OCI-M1 (cell line): ENCODE results near the gene ENTHD1.
A peak's percentile ranks its signal among the peaks of the same experiment; 100 is the strongest.
"Not testable (repeated sequence)": the region's sequence is repeated elsewhere in the genome, so short reads cannot be mapped to it uniquely, and the experiment has no call there.

ENCODE experiments used
- DNase-seq: peaks from one replicate; lab custom pipeline; 2025; lab: John Stamatoyannopoulos, UW

ENTHD1 gene

DNA sequence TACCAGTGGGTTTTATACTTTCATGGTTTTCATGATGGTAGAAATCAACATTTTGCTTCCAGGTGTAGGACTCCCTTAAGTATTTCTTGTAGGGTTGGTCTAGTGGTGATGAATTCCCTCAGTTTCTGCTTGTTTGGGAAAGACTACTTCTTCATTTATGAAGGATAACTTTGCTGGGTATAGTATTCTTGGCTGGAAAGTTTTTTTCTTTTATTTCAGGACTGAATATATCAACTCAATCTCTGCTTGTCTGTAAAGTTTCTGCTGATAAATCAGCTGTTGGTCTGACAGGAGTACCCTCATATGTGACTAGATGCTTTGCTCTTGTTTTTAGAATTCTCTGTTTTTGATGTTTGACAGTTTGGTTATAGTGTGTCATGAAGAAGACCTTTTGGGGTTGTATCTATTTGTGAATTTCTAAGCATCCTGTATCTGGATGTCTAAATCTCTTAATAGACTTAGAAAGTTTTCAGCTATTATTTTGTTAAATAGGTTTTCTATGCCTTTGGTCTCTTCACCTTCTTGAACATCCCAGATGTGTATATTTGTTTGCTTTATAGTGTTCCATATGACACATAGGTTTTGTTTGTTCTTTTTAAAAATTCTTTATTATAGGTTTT lies 95.9 kb downstream of the ENTHD1 start:
- DNase-seq, result peak; percentile 14

DNA sequence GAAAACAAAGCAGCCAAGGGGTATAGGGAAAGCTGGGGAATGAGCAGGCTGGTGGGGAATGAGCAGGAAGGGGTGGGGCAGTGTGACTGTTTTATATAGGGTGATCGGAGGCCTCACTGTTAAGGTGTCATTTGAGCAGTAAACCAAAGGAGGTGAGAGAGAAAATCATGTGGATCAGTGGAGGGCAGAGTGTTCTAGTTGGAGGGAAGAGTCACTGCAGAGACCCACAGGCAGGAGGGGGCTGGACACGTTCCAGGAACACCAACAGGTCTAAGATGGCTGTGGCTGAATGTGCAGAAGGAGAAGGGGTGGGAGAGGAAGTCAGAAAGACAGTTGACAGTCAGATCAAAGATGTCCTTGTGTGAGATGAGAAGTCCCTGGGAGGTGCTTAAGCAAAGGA lies 103.8 kb downstream of the ENTHD1 start:
- DNase-seq, result no peak

DNA sequence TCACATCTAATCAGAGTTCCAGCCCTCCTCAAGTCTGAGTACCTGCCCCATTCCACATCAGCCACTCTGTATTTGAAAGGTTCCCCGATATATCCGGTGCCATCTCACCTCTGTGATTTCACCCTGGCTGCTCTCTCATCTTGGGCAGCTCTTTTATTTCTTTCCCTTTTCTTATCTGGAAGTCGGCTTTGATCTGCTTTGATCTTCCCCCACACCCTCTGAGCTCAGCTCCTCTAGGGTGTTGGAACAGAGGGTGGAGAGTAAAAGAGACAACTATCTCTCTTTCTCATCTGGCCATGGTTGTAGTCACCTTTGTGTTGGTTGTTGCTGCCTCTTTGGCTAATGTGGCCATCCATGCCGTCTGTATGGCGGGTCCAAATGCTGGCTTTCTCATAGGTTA lies 108.3 kb downstream of the ENTHD1 start:
- no peak for DNase-seq

DNA sequence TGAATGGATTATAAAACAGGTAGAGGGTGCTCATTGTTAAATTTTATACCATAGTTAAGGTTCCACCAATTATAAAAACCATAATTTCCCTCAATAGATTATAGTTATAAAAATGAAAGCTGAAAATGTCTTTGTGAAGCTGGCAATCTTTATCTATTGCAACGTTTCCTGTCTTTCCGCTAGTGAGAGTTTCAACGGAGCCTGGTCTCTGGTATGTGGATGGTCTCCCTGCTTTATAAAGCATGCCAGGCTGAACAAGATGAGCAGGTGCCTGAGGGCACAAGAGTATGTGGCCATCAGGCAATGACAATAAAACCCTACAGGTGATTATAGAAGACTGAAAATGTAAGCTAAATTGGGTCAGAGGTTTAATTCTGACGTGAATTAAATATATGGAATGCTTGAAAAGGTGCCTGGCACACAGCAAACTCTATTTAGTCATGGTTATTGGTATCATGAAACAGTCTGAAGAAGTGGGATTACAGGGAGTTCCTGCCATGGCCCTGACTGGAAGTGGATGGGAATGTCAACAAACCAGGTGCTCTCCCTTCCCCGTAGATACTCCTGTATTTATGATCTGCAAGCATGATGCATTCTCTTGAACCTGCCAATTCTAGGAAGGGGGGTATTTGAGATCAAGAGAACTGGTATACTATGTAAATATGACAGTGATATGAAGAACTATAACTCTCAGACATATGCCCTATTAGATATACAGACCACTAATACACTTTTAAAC lies 115.7 kb downstream of the ENTHD1 start:
- no peak for DNase-seq

DNA sequence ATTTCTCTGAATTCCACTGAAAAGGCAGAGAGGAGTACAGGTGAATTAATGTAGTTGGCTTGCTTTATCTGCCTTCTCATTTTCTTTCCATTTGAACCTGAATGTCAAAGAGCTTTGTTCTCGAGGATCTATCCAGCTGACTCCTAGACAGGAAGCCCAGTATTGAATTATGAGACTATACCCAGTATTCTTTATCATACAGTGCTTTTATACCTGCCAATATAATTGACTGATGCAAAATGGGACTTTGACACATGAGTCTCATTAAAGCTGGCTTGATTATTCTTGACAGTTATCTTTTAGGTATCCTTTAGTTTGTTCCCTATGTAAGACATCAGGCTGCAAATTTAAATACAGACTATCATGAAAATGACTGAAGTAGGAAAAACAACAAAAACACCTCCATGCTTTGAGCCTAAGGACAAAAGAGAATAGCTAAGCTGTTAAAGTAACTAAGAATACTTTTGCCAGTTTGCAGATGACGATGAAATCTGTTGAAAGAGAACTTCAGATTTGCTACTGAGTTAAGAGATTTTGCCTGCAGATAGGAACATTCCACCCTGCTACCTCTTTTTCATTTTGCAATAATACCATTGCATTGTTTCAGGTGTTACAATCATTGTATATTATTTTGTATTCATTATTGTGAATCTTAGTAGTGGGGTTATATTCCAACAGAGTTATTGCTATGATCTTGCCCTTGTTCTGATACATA lies 117.1 kb downstream of the ENTHD1 start:
- peak; percentile 31 for DNase-seq

DNA sequence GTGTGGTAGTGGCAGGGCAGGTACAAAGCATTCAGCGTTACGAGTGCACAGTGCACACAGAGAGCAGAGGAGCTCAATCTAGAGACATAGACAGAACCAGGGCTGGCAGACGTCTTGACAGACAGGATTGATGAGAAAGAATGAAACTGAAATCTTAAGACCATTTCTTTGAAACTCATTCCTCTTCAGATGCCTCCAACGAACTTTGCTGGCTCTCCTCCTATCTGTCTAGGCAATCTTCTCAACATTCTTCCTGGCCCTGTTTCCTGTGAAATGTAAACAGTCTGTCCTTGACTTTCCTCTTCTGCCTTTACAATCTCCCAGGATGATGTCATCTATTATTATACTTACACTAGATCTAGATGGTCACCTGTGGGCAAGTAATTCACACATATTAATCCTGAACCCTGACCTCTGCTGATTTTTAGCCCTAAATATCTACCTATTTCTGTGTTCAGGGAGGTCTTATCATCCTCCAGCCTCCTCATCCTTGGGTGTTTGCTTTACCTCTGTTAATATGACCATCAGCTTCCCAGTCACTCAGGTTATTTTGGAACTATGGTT lies 119.5 kb downstream of the ENTHD1 start:
- DNase-seq, result peak; percentile 82

DNA sequence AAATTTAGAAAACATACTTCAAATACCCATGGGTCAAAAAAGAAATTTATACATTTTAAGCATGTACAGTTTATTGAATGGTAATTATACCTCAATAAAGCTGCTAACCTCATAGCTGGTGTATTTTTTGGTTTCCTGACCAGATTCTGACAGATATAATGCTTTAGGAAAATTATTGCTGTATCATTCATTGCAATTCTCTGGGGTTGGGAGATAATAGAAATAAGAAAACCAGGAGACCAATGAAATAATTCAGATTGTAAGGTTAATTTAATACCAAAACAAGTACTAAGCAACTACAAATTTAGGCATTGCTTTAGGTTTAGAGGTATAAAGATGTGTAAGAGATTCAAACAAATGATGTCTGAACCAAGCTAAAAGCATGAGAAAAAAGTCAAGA lies 120.1 kb downstream of the ENTHD1 start:
- DNase-seq, result no peak

DNA sequence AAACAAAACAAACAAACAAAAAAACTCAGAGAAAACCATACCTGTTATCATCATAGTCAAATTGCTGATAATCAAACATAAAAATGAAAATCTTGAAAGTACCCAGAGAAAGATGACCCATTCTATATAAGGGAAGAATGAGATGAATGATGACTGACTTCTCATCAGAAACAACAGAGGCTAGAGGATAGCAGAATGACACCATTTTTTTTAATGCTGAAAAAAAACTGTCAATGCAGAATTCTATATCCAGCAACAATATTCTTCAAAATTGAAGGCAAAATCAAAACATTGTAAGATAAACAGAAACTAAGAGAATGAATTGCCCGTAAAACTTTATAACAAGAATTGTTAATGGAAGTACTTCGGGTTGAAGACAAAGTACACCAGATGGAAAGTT lies 122.1 kb downstream of the ENTHD1 start:
- DNase-seq, result no peak

DNA sequence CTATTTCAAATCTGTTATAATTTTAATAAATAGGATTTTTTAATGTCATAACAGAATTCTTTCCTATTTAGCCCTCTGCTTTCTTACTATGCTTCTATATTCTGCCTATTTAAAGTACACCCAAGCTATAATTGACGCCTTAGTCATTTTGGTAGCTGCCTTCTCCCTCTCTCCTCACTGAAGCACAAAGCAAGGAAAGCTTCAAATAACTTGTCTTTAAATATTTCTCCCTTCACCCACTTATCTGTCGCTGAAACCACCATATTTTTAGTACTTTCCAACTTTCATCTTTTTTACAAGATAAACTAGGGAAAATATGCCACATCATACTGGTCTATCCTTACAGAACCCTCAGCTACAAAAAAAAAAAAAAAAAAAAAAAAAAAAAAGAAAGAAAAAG lies 127.9 kb downstream of the ENTHD1 start:
- peak; percentile 26 for DNase-seq

DNA sequence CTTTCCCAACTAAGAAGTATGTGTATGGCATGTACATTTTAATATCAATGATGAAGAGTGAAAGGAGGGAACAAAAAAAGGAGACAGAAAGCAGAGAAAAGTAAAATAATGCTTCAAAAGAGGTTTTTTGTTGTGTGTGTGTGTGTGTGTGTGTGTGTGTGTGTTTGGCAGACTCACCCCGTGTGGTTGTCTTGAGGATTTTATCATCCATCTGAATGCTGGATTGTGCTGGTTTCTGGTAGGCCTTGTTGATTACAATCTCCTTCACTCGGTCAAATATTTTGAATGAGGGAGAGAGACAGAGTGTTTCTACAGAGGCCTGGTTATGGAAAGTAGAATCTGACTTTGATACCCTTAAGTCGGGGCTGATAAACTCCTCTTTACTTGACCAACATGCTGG lies 128.5 kb downstream of the ENTHD1 start:
- DNase-seq, result no peak

DNA sequence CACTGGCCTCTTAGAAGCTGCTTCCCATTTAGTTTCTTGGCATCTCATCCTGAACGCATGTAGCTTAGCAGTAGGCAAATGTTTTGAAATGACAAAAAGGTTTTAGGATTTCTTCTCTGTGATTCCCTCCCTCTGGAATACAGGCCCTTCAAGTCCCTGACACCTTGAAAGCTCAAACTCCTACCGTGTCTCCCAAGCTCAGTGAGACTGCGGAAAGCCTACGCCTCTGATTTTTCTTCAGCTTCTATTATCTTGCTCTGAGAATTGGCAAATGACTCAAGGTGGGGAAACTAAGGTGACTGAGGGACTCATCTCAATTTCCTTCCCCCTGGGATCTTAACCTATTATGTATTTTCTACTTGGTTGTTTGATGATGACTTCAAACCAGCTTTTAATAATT lies 130.3 kb downstream of the ENTHD1 start:
- no peak for DNase-seq

DNA sequence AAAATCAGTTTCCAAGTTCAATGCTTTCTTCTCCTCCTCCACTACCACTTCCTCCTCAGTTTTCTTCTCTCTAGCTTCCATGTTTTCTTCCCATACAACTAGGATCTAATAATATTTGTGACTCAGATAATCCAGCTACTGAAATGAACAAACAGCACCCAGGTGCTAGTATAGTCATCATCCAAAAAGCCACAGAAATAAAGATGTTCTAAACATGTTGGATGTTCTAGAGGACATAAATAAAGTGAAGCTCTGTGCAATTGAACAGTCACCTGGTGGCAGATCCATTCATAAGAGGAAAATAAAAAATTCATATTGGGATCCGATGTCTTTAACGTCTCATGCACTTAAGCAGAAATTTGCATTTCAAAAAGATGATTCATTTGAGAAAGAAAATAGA lies 142.8 kb downstream of the ENTHD1 start:
- no peak for DNase-seq

DNA sequence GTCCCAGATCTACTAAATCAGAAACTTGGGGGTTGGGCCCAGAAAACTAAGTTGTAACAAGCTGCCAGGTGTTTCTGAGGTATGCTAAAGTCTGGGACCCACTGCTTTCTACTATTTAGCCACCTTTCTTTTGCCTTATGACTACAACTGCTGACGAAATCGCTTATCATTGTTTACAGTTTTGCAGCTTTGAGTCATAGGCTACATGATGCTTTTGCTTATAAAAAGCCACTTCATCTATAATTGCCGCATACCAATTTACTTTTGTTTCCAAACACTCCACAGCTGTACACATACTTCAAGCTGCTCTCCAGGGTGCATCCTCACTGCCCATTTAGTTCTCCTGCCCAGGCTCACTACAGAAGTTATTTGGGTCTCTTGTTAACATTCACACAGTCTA lies 144.7 kb downstream of the ENTHD1 start:
- DNase-seq, result no peak

DNA sequence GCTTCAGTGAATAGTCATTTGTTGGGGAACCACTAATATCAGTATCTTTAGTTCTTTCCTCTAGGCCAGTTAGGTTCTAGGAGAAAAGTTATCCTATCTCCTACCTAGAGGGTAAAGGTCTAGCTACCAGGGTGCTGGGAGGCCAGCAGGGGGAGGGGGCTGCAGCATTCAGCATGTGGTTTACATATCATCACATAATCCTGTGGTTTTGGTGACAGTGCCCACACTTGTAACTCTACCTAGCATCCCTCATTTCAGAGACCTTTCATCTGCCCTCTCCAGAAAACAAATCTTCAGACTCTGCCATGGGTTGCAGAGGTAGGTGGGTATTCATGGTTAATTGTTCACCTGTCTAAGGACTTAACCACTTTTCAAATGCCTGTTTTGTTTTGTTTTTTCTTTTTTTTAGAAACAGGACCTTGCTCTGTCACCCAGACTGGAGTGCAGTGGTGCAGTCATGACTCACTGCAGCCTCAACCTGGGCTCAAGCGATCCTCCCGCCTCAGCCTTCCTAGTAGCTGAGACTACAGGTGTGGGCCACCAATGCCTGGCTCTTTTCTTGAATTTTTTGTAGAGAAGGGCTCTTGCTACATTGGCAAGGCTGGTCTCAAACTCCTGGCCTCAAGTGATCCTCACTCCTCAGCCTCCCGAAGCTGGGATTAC lies 146.8 kb downstream of the ENTHD1 start:
- no peak for DNase-seq

DNA sequence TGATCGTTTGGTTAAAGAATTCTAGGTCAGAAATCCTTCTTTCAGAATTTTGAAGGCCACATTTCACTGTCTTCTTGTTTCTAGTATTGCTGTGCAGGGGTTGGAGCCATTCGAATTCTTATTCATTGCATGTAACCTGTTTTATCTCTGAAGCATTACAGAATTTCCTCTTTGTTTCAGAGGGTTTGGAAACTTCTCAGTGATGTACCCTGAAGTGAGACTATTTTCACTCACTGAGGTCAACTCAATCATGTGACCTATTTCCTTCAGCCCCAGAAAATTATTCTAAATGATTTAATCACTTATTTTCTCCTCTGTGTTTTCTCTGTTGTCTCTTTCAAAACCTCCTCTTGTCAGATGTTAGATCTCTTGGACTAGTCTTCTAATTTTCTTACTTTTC lies 147.8 kb downstream of the ENTHD1 start:
- no peak for DNase-seq

DNA sequence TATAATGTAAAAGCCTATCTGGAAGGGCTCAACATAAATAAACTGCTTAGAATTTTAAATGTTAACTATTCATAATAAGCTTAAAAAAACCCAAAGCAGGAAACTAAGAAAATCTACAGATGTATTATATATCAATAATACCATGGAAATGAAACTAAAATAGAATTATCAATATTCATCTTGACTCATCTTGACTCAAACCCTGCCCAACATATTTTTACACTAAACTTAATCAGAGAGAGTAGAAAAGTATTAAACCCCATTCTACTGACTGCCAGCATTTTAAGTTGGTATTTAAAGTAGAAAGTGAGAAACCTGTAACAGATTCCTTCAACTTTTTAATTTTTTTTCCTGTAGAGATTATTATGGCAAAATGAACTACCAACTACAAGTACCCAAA lies 149.2 kb downstream of the ENTHD1 start:
- no peak for DNase-seq

DNA sequence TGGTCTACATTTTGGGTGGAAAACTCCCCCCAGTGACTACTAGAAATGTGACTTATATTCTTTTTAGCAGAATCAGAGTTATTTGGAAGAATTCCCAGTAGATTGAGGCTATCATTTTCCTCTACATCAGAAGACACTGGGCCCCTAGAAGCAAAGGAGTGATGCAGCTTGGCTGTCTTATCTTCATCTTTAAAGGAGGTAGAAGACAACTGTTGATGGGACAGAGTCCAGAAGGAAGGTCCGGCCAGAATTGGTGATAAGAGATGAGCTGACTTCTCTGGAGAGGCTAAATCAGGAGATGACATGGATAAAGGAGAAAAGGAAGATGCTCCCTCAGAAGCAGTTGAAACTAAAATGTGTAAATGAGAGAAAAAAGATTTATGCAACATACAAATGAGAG lies 149.6 kb downstream of the ENTHD1 start:
- DNase-seq, result no peak

DNA sequence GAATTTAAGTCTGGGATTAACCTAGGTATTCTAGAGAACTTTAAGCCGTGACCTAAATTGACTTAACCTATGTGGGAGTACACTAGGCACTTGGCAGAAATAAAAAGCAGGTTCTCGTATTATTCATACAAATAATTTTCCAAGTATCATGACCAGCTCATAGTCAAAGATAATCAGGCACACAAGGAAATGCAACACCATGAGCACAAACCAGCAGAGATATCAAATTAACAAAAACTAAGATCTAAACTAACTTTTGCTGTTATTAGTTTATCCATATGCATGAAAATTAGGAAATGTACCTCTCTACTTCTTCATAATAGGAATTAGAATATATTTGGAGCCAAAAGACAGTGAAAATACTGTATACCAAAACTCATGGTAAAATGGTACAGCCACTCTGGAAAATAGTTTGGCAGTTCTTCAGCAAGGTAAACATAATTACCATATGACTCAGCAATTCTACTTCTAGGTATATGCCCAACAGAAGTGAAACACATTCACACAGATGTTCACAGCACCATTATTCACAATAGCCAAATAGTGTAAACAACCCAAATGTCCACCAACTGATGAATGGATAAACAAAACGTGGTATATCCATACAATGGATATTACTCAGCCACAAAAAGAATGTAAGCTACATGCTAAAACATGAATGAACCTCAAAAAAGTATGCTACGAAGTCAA lies 154.1 kb downstream of the ENTHD1 start:
- no peak for DNase-seq

DNA sequence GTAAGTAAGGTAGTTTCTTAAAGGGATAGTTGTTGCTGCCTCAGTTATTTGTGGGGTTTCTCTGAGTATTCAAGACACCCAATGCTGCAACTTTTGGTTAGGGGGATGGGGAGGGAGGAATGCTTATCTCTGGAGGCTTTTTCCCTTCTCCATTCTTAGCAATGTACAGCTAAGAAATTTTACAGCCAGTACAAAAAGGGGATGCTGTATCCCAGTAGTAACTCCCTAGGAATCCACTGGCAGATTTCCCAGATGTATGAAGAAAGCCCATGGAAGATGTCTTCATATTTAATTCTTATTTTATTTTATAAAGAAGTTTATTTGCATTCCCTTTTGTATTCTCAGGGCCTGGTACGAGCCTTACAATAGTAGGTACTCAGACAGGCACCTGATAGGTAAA lies 154.8 kb downstream of the ENTHD1 start:
- no peak for DNase-seq

DNA sequence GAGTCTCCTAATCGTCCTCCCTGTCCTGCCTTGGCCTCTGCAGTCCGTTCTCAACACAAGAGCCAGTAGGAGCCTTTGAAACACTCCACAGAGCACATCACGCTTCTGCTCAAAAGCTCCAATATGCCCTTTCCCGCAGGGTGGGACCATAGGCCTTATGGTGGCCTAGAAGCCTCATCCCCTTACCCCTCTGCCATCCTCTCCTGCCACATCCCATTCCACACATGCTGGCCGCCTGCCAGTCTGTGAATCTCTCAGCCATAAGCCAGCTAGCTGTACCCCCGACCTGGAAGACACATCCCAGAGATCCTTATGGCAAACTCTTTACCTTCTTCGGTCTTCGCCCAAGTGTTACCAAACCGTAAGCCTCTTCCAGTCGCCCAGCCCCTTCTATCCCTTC lies 157.8 kb downstream of the ENTHD1 start:
- DNase-seq, result no peak

DNA sequence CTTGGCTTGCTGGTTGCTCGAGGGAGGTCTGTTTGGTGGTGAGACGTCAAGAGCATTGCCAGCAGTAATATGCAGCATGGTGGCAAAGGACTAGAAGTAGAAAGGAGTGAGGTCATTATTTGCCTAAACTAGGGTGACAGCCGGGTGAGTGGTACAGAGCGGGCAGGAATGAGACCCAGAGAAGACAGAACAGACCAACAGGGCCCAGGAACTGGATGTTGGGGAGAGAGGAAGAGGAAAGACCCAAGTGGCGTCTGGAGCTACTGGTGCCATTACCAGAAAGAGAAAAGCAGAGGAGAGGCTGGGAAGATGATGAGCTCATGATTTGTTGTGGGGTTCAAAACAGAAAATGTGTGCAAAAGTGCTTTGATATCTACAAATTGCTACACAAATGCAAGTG lies 158.7 kb downstream of the ENTHD1 start:
- DNase-seq, result no peak

DNA sequence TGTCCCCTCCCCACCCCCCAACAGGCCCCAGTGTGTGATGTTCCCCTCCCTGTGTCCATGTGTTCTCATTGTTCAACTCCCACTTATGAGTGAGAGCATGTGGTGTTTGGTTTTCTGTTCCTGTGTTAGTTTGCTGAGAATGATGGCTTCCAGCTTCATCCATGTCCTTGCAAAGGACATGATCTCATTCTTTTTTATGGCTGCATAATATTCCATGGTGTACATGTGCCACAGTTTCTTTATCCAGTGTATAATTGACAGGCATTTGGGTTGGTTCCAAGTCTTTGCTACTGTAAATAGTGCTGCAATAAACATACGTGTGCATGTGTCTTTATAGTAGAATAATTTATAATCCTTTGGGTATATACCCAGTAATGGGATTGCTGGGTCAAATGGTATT lies 159.5 kb downstream of the ENTHD1 start:
- not testable (repeated sequence) for DNase-seq
